ENCODE results near the gene SEMA3B.

DNA sequence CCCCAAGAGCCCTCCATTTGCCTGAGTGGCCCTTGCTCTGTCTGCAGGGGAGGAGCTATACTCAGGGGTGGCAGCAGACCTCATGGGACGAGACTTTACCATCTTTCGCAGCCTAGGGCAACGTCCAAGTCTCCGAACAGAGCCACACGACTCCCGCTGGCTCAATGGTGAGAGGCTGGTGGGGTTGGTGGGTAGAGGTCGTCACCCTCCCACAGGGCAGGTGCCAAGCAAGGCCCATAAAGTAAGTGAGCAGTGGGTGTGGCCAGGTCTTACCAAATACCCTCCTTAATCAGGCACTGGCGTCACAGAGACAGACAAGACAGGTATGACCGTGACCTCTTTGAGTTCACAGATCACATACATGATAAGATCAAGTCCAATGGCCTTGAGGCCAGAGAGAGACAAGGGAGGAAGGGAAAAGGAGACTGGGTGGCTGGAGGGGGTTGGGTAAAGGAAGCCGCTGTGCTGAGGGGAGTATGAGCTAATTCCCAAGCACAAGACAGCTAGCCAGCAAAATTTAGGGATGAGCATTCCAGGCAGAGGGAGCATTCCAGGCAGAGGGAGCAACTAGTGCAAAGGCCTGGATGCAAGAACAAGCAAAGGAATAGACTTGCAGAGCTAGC lies 2.5 kb downstream of the SEMA3B start:
- TF ChIP-seq EZH2 (optimal IDR thresholded peaks at IDR 0.05; ENCODE audit: low read depth, low read length): no peak
- TF ChIP-seq, protein P1, sequence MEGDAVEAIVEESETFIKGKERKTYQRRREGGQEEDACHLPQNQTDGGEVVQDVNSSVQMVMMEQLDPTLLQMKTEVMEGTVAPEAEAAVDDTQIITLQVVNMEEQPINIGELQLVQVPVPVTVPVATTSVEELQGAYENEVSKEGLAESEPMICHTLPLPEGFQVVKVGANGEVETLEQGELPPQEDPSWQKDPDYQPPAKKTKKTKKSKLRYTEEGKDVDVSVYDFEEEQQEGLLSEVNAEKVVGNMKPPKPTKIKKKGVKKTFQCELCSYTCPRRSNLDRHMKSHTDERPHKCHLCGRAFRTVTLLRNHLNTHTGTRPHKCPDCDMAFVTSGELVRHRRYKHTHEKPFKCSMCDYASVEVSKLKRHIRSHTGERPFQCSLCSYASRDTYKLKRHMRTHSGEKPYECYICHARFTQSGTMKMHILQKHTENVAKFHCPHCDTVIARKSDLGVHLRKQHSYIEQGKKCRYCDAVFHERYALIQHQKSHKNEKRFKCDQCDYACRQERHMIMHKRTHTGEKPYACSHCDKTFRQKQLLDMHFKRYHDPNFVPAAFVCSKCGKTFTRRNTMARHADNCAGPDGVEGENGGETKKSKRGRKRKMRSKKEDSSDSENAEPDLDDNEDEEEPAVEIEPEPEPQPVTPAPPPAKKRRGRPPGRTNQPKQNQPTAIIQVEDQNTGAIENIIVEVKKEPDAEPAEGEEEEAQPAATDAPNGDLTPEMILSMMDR (IDR thresholded peaks at IDR 0.05; ENCODE audit: low read length): no peak
- TF ChIP-seq EZH2phosphoT487 (IDR thresholded peaks at IDR 0.05; ENCODE audit: low read length): no peak
